Germinal center (tissue), 1 donor: ENCODE measurements around the gene IGF2BP3.

Experiments used
- DNase-seq: peaks from one replicate; pipeline ENCODE4 v3.0.0; 2012; ENCODE audit warnings: mixed read lengths, low spot score

Gene IGF2BP3

DNA sequence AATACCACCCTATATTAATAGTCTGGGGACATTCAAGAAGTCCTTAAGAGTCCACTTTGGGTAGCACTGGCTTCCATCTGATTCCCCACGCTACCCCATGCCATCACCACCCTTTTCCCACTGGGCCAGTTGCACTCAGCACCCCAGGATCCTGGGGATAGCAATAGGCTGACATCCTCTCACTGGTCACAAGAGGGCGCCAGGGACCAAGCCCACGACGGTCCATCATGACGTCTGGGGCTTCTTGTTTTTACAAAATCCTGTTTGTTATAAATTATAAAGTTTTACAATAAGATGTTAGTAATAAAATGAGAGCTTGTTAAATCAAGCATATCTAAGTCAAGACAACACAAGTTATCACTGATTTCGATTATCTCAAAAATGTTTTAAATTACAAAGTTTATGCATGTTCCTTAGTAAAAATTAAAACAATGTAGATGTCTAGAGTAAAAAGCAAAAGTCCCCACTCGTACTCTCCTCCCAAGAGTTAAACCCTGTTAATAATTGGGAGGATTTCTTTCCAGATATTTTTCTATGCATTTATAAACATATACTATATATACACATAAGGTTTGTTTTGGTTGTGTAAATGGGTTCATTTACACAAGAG, 208.3 kb downstream of the IGF2BP3 start:
- DNase-seq = peak; percentile 81

DNA sequence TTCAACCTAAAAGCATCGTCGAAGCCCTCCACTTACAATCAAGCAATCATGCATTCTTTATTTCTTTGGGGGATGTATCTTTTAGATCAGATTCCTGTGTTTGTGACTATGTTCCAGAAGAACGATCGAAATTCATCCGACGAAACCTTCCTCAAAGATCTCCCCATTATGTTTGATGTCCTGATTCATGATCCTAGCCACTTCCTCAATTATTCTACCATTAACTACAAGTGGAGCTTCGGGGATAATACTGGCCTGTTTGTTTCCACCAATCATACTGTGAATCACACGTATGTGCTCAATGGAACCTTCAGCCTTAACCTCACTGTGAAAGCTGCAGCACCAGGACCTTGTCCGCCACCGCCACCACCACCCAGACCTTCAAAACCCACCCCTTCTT, 209.9 kb downstream of the IGF2BP3 start:
- DNase-seq = no peak
